Omental fat pad (tissue), 4 donors: ENCODE measurements around the gene MKX. TPM values are rescaled to one million over a fixed set of nuclear protein-coding genes. Genes with fewer than 3 reads are reported as not detected.

Experiments used
- ATAC-seq: fragments of 150-250 bp; one replicate; pipeline ENCODE4 v1.9.1; 2016; ENCODE audit warnings: mild to moderate bottlenecking, moderate library complexity; ENCODE audit not compliant: low FRiP score
- DNase-seq: peaks from one replicate; pipeline ENCODE4 v3.0.0-alpha.2; 2019; ENCODE audit warnings: low spot score
- CTCF ChIP-seq, 3 donors: fragments of 450-650 bp; IDR thresholded peaks; one replicate each; pipeline ENCODE4 v1.5.1; 2016 to 2017; ENCODE audit warnings: antibody characterized with exemption in 3 of 3, mild to moderate bottlenecking in 3 of 3, moderate library complexity in 2 of 3
- total RNA-seq, 4 donors: library from RNA; depleted of rRNA; stranded (reverse); fragments of >200 nt; gene quantifications; one replicate each; pipeline ENCODE4 v1.1.0, GENCODE V29; 2016

MKX gene
- total RNA-seq = 1 to 10 TPM; 1.1 to 5.6 (median 3.1) TPM

GRCh38 chr10:27745732-27746396 is at the start of gene MKX:
Gene MKX (minus strand): TSS chr10:27745819. CDS start chr10:27743415, 2,404 bp downstream.
- DNase-seq (peak; percentile 51), ATAC-seq (peak; percentile 24)
- TF ChIP-seq CTCF (IDR thresholded peaks at IDR 0.05) = no peak

- DNase-seq (no peak), ATAC-seq (no peak)
- TF ChIP-seq CTCF (IDR thresholded peaks at IDR 0.05) = no peak
Measured at GRCh38 chr10:27794157-27794556, 48.5 kb upstream of the MKX start.

- DNase-seq (no peak), ATAC-seq (no peak)
- no peak for TF ChIP-seq CTCF (IDR thresholded peaks at IDR 0.05)
Measured at GRCh38 chr10:27792216-27792615, 46.6 kb upstream of the MKX start.

- TF ChIP-seq CTCF (IDR thresholded peaks at IDR 0.05) = no peak
- ATAC-seq (no peak), DNase-seq (no peak)
Measured at GRCh38 chr10:27784272-27784671, 38.7 kb upstream of the MKX start.

- no peak for ATAC-seq
- DNase-seq = no peak
- TF ChIP-seq CTCF (IDR thresholded peaks at IDR 0.05) = no peak
Measured at GRCh38 chr10:27783660-27784059, 38.0 kb upstream of the MKX start.

GRCh38 chr10:27779462-27780015 is 33.9 kb upstream of the MKX start:
- no peak for ATAC-seq
- TF ChIP-seq CTCF (IDR thresholded peaks at IDR 0.05) = no peak
- no peak for DNase-seq

GRCh38 chr10:27774831-27775230 is 29.2 kb upstream of the MKX start:
- no peak for TF ChIP-seq CTCF (IDR thresholded peaks at IDR 0.05)
- ATAC-seq = no peak
- no peak for DNase-seq
